ENCODE results near the gene KXD1. TPM values are rescaled to one million over a fixed set of nuclear protein-coding genes. Genes with fewer than 3 reads are reported as not detected.

Gene KXD1
- total and polyA plus RNA-seq, 10 of the 15 experiments (the other 5 are each of a cell fraction or from before 2014, with no cell fraction given) = 27.5 to 209 (median 129) TPM

- TF ChIP-seq TCF3 (IDR thresholded peaks at IDR 0.05; ENCODE audit: borderline replicate concordance, insufficient read depth, low read depth, low read length) (0 out of 2 replicates have a peak, but pooled peaks have one; percentile 18), SMARCA5 (IDR thresholded peaks at IDR 0.05) (peak; percentile 82; the same call in 1 of the 2 replicates), NR2F1 (conservative IDR thresholded peaks at IDR 0.05) (peak; percentile 47), TARDBP (IDR thresholded peaks at IDR 0.05; ENCODE audit: borderline replicate concordance) (0 out of 2 replicates have a peak, but pooled peaks have one; percentile 29), HDAC6 (IDR thresholded peaks at IDR 0.05; ENCODE audit: unreplicated experiment) (no peak), YY1 (IDR thresholded peaks at IDR 0.05; ENCODE audit: low read depth, low read length) (peak; percentile 97), LARP7 (IDR thresholded peaks at IDR 0.05) (peak; percentile 88)
Observed at GRCh38 chr19:18521692-18522123, 36.0 kb upstream of the KXD1 start, which contains the start of gene ELL (continued).

DNA sequence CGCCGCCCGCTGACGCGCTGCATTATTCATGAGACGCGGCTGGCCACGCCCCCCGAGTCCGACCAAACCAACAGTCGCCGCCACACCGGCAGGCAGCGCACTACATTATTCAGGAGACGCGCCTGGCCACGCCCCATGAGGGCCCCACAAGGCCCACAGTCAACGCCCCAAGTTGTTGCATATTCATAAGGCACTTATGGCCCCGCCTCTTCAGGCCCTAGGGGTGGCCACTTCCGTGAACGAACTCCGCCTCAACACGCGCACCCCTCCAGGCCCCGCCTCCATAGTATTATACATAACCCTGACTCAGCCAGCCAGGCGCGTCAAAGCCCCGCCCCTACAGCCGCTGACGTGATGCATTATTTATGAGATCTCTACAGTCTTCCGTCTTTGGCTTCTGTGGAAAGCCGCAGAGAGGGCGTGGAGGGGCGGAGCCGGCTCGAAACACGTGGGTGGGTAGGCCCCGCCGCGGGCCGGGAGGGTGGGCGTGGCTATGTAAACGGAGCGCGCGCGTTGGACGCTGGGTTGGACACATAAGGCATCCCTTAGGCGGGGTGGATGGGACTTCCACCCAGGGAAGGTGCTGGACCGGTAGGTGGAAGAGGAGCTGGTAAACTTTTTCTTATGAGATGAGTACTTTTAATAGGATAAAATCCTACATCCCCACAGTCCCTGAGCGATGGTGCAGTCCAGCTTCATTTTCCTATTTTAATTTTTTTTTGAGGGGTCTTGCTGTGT lies 35.4 kb upstream of the KXD1 start:
- CTCF ChIA-PET = interaction anchor here (0.6 to 6.5 kb wide), 7 partner anchors 22 to 326 kb away, joined by 3 to 64 read pairs (median 3); partner anchors contain the start of genes FKBP8, KXD1, REX1BD and UBA52
- RAD21 ChIA-PET (ENCODE audit: unreplicated experiment) = interaction anchor here (0.6 to 5.1 kb wide), 6 partner anchors 12 to 66 kb away, joined by 3 to 35 read pairs (median 6); partner anchors contain the start of genes KXD1, REX1BD and UBA52
- WGBS (ENCODE audit: insufficient coverage, insufficient replicate concordance, low lambda C conversion rate, missing lambda C conversion rate) = 2% methylated on average over 31 of the region's 51 CpGs
- H2AFZ ChIP-seq (ENCODE audit: control insufficient read depth, low read depth, low read length) = peak overlapping the region; percentile 57
- peak overlapping the region; percentile 62 for H3K27ac ChIP-seq (ENCODE audit: control insufficient read depth, insufficient read depth)
- peaks cover 8% of the 10 kb centered on the region for H3K4me1 ChIP-seq (ENCODE audit: control insufficient read depth, insufficient read depth, low read length)
- peak overlapping the region; percentile 58 for H3K9ac ChIP-seq (ENCODE audit: control insufficient read depth, insufficient read depth, low read length)
- H4K20me1 ChIP-seq (ENCODE audit: control insufficient read depth, insufficient read depth) = no peaks in the 10 kb centered on the region
- intact Hi-C loops (cut with micrococcal nuclease; ENCODE audit: unreplicated experiment) (loop anchor here (1.0 to 2.0 kb wide), 4 partner anchors 35 to 114 kb away; partner anchors contain the start of genes KXD1, REX1BD and UBA52), in situ Hi-C loops (cut with MboI) (no loop called here)
- SMC1A ChIA-PET (ENCODE audit: uncharacterized antibody, unreplicated experiment) = interaction anchor here (1.2 to 5.4 kb wide), 6 partner anchors 20 to 152 kb away, joined by 3 to 24 read pairs (median 5); partner anchors contain the start of genes KXD1 and REX1BD
- H3K36me3 ChIP-seq (ENCODE audit: control insufficient read depth in 2 of 2, insufficient read depth in 2 of 2, low read length in 1 of 2) = no peaks in the 10 kb centered on the region
- H3K4me2 ChIP-seq (ENCODE audit: control insufficient read depth, insufficient read depth) = peak overlapping the region; percentile 90
- FAIRE-seq (peak; percentile 99), ATAC-seq (peak; percentile 94), DNase-seq (ENCODE audit: low read depth, low spot score) (peak; percentile 99)
- H3K4me3 ChIP-seq = 0 out of 2 replicates have a peak overlapping the region, but pooled peaks have one; percentile 54
- H3K79me2 ChIP-seq (ENCODE audit: control insufficient read depth, insufficient read depth, low read length) = peaks cover 44% of the 10 kb centered on the region
- no peaks in the 10 kb centered on the region for H3K27me3 ChIP-seq (replicated peaks in 1 of 2; ENCODE audit: control insufficient read depth in 2 of 2, insufficient read depth in 2 of 2, low read length in 1 of 2)
- POLR2A ChIA-PET = interaction anchor here (0.6 to 4.7 kb wide), 10 partner anchors 20 to 318 kb away, joined by 3 to 48 read pairs (median 6); partner anchors contain the start of genes FKBP8, KXD1, REX1BD and UBA52
- no TSS peak for BruUV-seq (replicated peaks)
- H3K9me3 ChIP-seq (replicated peaks; ENCODE audit: control insufficient read depth, insufficient read depth, low read length) = no peaks in the 10 kb centered on the region
- peak; percentile 35; the same call in 1 of the 2 replicates for TF ChIP-seq NRF1 (conservative IDR thresholded peaks at IDR 0.05; ENCODE audit: low read depth, low read length)
- peak; percentile 87; the same call in 1 of the 2 replicates for TF ChIP-seq STAT1 (conservative IDR thresholded peaks at IDR 0.05)
- TF ChIP-seq GABPA (IDR thresholded peaks at IDR 0.05; ENCODE audit: low read depth) = no peak
- TF ChIP-seq CREB1 (IDR thresholded peaks at IDR 0.05; ENCODE audit: low read depth) = peak; percentile 84
- TF ChIP-seq MTA2 (IDR thresholded peaks at IDR 0.05; ENCODE audit: low read depth) = peak; percentile 18; the same call in 1 of the 2 replicates
- peak; percentile 58 for TF ChIP-seq MAX (IDR thresholded peaks at IDR 0.05; ENCODE audit: low read depth, low read length)
- 0 out of 2 replicates have a peak, but pooled peaks have one; percentile 65 for TF ChIP-seq ASH2L (IDR thresholded peaks at IDR 0.05; ENCODE audit: borderline replicate concordance, low read depth)
- TF ChIP-seq TBL1XR1 (IDR thresholded peaks at IDR 0.05; ENCODE audit: low read depth, low read length) = 0 out of 2 replicates have a peak, but pooled peaks have one; percentile 4
- TF ChIP-seq BHLHE40 (IDR thresholded peaks at IDR 0.05; ENCODE audit: borderline replicate concordance in 1 of 2, low read depth in 2 of 2, low read length in 1 of 2) = peak; percentile 20 to 45; a peak in 3 of 4 replicates
- TF ChIP-seq LARP7 (IDR thresholded peaks at IDR 0.05) = no peak
- no peak for TF ChIP-seq RCOR1 (conservative IDR thresholded peaks at IDR 0.05; ENCODE audit: low read depth, low read length)
- no peak for TF ChIP-seq KAT2A (conservative IDR thresholded peaks at IDR 0.05; ENCODE audit: control insufficient read depth, low read depth, low read length)
- no peak for TF ChIP-seq SMC3 (IDR thresholded peaks at IDR 0.05; ENCODE audit: borderline replicate concordance, low read length)
- TF ChIP-seq HDGF (IDR thresholded peaks at IDR 0.05) = peak; percentile 98
- TF ChIP-seq CREM (IDR thresholded peaks at IDR 0.05; ENCODE audit: low read depth) = peak; percentile 72
- TF ChIP-seq POU2F2 (IDR thresholded peaks at IDR 0.05; ENCODE audit: borderline replicate concordance, low read depth, low read length) = peak; percentile 100
- TF ChIP-seq JUND (IDR thresholded peaks at IDR 0.05; ENCODE audit: low read depth, low read length) = peak; percentile 47; the same call in 1 of the 2 replicates
- no peak for TF ChIP-seq YBX1 (IDR thresholded peaks at IDR 0.05)
- TF ChIP-seq POLR2AphosphoS5 (IDR thresholded peaks at IDR 0.05; ENCODE audit: low read length) = peak; percentile 68
